HL-60 (cell line): ENCODE results near the gene SSPN.

ENCODE experiments used
- DNase-seq, 2 experiments: peaks; one replicate each; pipeline ENCODE4 v3.0.0-alpha.2; 2010 to 2020; ENCODE audit warnings: low read depth in 1 of 2, low spot score in 1 of 2
- H3K27ac ChIP-seq: fragments of 250-450 bp; sonication (Bioruptor Pico); replicated peaks from 2 replicates; pipeline ENCODE4 v1.5.1; 2020; ENCODE audit warnings: mild to moderate bottlenecking, moderate library complexity
- H3K27me3 ChIP-seq: fragments of 250-450 bp; sonication (Bioruptor Pico); 2 replicates; pipeline ENCODE4 v1.5.1; 2021; ENCODE audit warnings: mild to moderate bottlenecking, moderate library complexity; ENCODE audit not compliant: insufficient read depth, poor library complexity, severe bottlenecking
- H3K4me3 ChIP-seq: replicated peaks from 2 replicates; pipeline ENCODE4 v1.5.1; 2011; ENCODE audit warnings: mild to moderate bottlenecking, control low read depth, low read length; ENCODE audit not compliant: insufficient read depth
- CTCF ChIP-seq: IDR thresholded peaks from one replicate; pipeline ENCODE4 v1.5.1; 2011; ENCODE audit warnings: low read length, control low read depth, inconsistent platforms; ENCODE audit not compliant: insufficient read depth
- GABPA ChIP-seq: IDR thresholded peaks from 2 replicates; pipeline ENCODE4 v1.6.1; 2012; ENCODE audit warnings: low read depth
- POLR2AphosphoS5 ChIP-seq: IDR thresholded peaks from 2 replicates; pipeline ENCODE4 v1.6.1; 2012; ENCODE audit warnings: low read depth
- REST ChIP-seq: IDR thresholded peaks from 2 replicates; pipeline ENCODE4 v1.6.1; 2012; ENCODE audit warnings: low read depth; ENCODE audit not compliant: insufficient replicate concordance
- SPI1 ChIP-seq: IDR thresholded peaks from 2 replicates; pipeline ENCODE4 v1.6.1; 2012; ENCODE audit warnings: low read depth, mild to moderate bottlenecking, borderline replicate concordance

Gene SSPN

GRCh38 chr12:26272851-26273250 lies 77.5 kb downstream of the SSPN start:
- Histone ChIP-seq H3K27ac (no peak overlapping the region), H3K27me3 (no peaks in the 10 kb centered on the region), H3K4me3 (no peak overlapping the region)
- TF ChIP-seq GABPA (no peak), REST (no peak), POLR2AphosphoS5 (no peak), SPI1 (no peak), CTCF (no peak)
- DNase-seq: no peak

- no peak for DNase-seq
- TF ChIP-seq CTCF: no peak
- TF ChIP-seq REST: no peak
- no peak for TF ChIP-seq SPI1
- no peak for TF ChIP-seq GABPA
- no peak for TF ChIP-seq POLR2AphosphoS5
- Histone ChIP-seq H3K27me3 (no peaks in the 10 kb centered on the region), H3K4me3 (no peak overlapping the region), H3K27ac (peak overlapping the region; percentile 86)
Observed at GRCh38 chr12:26273811-26274210, 78.4 kb downstream of the SSPN start.

- peak overlapping the region; percentile 86 for H3K27ac ChIP-seq
- peak; percentile 97 to 98 for DNase-seq
- H3K4me3 ChIP-seq: no peak overlapping the region
- peak; percentile 54; the same call in 1 of the 2 replicates for TF ChIP-seq GABPA
- TF ChIP-seq CTCF: peak; percentile 13
- peak; percentile 16; the same call in 1 of the 2 replicates for TF ChIP-seq SPI1
- no peak for TF ChIP-seq REST
- peak; percentile 89; the same call in 1 of the 2 replicates for TF ChIP-seq POLR2AphosphoS5
- H3K27me3 ChIP-seq: no peaks in the 10 kb centered on the region
Observed at GRCh38 chr12:26274441-26275312, 79.3 kb downstream of the SSPN start.
